Measurements from ENCODE around the gene NETO1.

The NETO1 gene

DNA sequence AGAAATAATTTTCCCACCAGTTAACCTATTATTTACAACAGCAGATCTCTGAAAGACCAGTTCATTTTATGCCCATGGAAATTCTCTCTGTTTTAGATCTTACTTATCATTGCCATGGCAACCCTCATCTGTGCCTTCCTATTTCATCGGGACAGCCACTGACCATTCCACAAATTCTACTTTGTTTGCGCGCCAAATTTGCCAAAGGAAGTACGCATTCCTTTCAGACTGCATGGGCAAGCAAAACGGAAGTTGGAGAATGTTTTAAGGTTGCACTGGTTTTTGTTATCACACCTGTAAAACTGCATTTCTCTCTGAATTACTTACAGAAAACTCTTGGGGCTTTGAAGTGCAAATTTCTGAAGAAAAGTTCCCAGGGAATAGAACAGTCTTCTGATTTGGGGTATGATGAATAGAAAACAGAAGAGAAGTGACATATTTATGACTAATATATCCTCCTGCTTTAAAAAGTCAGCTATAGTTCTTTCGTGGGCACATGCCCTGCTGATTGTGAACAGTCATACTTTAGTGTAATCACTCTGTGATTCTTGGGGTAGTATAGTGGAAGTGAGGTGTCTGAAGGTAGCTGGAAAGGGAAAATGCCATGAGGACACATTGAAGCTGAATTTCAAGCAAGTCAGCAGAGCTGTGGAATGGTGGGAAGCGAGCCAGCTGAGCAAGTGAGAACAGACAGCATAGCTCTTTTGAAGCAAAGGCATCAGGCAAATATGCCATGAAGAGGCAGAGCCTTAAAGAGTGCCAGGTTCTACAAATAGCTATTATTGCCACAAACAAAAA lies 20.9 kb downstream of the NETO1 start:
- no peak for DNase-seq (ENCODE audit: low read depth in 3 of 3)

DNA sequence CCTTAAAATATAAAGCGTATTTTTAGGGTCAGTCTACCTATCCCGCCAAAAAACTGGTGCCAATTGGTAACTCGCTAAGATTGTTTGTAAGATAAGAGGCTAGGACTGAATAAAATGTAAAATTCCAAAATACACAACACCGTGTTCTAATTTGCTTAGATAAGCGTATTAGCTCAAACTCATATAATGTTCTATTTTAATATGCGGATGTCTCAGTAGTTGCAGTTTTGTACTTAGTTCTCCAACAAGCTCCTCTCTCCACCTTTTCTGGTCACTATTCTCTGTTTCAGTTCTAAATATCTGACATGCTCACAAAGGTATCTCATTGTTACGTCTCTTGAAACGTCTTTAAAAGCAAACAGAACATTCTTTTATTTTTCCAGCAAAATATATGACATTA lies 24.0 kb downstream of the NETO1 start:
- DNase-seq (ENCODE audit: low read depth in 3 of 3) = no peak

DNA sequence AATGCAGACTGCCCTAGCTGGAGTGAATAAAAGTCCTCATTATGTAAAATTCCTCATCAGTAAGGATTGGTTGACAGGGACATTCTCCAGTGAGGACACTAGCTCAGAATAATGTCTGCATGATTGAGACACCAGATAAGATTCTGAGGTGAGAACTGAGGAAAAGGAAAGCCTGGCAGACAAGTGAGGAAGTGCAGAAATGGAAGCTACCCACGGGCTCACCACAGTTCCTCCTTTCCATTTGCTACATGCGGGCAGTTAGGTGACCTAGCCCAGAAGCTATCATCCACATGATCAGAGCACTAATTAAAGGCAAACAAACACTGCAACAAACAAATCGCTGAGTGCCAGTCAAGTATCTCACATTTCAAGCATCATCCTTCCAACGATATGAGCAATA lies 27.7 kb downstream of the NETO1 start:
- no peak for DNase-seq (ENCODE audit: low read depth in 3 of 3)

DNA sequence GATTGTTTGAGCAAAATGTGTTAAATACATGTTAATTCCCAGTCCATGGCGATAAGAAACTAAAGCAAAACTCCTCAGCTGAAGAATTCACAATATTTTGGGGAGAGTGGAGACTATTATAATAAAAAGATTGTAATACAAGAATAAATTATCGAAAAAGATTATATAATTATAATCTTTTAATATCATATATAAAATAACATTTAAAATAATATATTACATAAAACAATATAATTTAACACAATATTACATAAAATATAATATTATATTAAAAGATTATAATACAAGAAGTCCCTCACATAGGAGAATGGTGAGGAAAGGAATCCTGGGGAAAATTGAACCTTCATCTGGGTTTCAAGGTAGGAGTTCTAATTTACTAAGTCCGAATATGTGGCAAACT lies 33.1 kb downstream of the NETO1 start:
- DNase-seq (ENCODE audit: low read depth in 3 of 3) = no peak

DNA sequence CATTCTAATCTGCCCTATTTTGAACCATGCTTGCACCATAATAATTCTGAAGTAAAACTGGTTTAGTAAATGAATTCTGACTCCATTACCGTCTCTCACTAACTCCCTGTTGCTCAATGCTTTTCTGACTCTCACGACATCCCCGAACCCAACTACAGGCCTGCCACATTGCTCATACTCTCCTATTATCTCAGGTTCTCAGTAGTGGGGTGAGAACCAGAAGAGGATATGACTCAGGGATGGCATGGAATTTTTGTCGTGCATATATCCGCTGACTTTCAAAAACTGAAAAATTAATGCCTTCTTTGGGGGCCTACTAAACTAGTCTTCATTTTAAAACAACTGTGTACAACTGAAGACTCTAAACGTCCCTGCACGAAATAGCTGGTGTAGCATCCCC lies 34.3 kb downstream of the NETO1 start:
- no peak for DNase-seq (ENCODE audit: low read depth in 3 of 3)

DNA sequence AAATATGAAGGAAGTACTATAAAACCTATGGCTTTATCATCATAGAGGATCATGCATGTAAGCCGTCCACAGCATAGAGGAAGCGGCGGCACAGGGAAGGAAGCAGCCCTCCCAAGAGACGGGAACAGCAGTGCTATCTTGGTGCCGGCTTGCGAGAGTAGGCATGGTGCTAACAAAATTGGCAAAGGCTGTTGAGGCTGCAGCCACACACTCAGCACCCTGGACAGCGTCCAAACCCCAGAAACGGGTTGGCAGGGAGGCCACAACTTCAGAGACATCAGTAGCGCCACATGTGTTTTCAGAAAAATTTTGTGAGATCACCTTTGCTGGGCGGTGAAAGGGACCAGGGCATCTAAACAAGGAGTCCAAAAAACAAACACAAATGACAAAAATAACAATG lies 37.7 kb downstream of the NETO1 start:
- no peak for DNase-seq (ENCODE audit: low read depth in 3 of 3)

DNA sequence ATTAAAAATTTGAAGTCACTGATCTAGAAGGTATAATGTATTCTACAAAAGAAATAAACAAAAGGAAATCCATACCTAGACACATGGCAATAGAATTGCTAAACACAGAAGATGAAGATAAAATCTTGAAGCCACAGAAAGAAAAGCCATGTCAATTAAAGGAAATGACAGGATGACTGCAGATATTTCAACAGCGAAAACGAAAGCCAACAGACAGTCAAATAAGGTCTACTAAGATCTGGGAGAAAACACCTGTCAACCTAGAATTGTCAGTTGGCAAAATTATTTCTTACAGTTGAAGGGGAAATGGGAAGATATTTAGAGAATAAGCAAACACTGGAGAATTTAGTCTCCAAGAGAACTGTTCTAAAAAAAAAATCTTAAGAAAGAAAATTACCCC lies 39.2 kb downstream of the NETO1 start:
- no peak for DNase-seq (ENCODE audit: low read depth in 3 of 3)

DNA sequence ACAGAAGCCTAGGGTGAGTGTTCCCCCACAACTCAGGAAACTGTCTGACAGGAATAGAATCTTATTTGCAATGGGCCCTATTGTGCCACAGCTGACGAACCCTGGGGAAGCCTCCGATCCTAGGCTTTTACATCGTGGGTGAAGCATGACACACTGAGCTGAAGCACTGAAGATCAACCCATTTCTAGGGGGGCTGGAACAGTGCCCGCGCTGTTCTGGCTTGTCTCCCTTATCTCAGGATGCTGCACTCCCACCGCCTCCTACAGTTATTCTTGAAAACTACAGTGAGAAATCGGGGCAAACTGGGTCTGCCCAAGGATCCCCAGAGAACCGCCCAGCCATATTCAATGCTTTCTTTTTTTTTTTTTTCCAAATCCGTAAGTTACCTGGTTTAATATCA lies 41.1 kb downstream of the NETO1 start:
- no peak for DNase-seq (ENCODE audit: low read depth in 3 of 3)

DNA sequence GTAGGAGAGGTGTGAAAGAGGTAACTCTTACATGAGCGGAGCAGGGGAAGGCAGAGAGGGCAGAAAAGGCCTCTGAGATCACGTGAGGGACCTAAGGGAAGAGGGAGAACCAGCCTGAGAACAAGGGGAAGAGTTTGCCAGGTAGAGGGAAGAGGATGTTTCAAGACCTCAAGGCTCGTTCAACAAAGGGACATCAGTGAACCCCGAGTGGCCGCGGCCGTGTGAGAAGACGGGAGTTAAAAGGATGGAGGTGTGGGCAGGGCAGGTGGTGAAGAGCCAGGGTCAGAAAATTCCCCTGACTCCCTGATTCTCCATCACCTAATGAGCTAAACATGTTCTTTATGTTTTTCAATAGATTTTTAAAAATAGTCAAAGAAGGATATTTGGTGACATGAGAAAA lies 44.4 kb downstream of the NETO1 start:
- DNase-seq (ENCODE audit: low read depth in 3 of 3) = no peak

DNA sequence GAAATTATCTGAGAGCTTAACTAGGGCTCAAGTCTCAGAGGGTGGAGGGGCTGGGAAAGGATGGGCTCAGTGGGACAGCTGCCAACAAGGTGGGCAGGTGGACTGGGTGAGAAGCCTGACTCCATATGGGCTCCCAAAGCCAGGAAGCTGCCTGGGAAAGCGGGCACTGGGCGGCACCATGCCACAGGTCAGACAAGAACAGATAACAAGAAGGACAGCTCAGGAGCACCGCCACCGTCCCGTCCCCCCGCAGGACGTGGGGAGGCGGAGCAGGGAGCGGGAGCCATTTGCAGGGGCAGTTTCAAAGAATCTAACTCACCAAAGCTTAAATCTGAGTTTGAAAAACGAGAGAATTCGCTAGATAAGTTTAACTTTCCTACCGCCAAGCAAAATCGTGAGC lies 45.6 kb downstream of the NETO1 start:
- no peak for DNase-seq (ENCODE audit: low read depth in 3 of 3)

DNA sequence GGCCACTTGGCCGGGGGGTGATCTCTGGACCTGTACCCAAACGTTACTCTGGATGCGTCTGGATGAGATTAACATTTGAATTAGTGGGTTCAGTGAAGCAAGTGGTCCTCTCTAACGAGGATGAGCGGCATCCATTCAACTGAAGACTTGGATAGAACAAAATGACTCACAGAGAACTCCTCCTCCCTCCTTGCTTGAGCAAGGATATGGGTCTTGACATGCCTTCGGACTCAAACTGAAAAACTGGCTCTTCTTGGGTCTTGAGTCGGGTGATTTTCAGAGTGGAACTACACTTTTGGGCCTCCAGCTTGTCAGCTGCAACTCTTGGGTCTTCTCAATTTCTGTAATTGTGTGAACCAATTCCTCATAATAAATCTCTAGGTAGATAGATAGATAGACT lies 47.2 kb downstream of the NETO1 start:
- no peak for DNase-seq (ENCODE audit: low read depth in 3 of 3)

DNA sequence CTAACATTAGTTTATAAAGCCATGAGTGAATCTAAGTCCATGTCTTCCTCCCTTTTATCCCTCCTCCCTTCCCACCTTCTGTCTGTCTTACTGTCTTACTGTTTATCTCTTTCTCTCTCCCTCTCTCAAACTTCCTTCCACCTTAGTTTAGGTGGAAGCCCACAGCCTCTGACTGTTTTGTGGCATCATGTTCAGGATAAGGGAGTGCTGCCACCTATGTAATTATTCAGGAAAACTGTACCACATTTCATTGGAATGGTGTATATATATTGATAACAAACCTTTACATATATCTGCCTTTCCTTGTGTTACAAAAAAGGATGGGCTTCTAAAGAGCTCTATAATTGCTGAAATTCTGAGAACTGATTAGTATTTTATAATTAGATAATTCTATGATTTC lies 48.7 kb downstream of the NETO1 start:
- no peak for DNase-seq (ENCODE audit: low read depth in 3 of 3)

DNA sequence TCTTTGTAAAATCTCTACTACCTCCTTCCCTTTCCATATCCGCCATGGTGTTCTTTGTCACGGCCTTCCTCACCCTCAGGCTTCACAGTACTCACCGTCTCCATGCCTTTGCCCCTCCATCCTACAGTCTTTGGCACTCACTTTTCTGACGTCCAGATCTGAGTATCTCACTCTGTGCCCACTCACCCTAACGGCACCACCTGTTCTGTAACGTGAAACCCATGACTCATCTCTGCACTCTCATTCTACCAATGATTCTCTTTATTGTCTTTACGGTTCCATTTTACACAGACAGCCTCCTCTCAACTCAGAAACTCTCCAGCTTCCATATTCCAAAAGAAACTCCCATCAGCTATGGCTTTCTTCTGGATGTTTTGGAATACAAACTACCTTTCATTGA lies 56.7 kb downstream of the NETO1 start:
- no peak for DNase-seq (ENCODE audit: low read depth in 3 of 3)

DNA sequence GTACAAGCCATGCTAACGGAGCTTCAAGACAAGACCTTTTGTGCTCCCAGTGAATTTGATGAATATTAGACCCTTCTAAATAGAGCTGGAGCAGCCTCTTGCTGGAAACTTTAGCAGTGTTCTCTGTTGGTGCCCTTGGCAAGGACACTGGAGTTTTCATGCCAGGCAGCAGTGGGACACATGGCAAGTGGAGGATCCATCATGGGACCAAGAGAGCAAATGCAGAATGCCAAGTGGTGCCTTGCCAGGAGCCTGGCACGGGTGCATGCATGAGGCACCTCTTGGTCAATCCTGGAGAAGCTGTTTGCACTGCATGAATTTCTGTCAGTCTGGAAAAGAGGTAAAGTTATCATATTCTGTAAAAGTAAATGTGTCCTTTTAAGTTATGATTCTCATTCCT lies 59.1 kb downstream of the NETO1 start:
- DNase-seq (ENCODE audit: low read depth in 3 of 3) = no peak

DNA sequence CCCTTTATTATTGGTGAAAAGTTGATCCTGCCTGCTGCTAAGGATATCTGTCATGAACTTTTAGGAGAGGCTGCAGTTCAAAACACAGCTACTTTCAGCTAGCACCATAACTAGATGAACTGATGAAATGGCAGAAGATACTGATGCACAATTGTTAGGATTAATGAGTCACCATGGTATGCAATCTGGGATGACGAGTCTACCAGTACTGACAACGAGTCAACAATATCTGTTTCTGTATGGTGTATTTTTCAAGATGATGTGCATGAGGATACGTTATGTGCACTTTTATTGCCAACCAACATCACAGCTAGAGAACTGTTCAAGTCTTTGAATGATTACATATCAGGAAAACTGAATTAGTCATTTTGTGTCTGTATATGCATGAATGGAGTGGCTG lies 68.7 kb downstream of the NETO1 start:
- no peak for DNase-seq (ENCODE audit: low read depth in 3 of 3)

DNA sequence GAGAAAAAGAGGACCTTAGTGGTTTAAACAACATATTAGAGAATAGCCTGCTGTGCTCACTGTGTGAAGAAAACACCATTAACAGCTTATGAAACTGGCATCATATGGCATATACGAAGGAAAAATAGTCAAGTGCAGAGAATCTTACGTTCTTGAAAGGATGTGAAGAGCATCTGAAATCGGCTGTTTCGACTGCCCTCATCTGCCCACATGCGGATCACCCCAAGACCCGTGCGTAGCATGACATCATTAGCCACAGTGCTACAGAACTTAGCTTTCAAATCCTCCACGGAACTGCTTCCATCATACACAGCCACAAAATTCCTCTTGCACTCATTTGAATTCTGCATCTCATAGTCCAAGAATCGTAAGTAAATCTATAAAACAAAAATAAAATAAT lies 84.3 kb downstream of the NETO1 start:
- no peak for DNase-seq (ENCODE audit: low read depth in 3 of 3)

DNA sequence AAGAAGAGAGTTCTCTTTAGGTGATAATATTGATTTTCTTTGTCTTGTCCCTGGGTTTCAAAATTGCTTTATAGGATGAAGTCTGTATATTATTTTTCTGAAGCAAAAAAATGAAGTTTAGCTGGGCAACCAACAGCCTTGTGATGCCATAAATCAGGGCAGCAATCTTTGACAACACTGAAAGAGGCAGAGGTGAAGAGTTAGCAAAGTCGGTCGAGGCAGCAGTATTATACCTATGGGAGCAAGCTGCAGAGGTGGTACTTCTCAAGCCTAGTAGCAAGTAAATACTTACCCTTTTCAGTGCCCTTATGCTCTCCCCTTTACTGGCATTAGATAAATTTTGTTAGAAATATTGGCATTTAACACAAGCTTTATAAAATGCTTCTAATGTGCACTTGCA lies 92.9 kb downstream of the NETO1 start:
- no peak for DNase-seq (ENCODE audit: low read depth in 3 of 3)

DNA sequence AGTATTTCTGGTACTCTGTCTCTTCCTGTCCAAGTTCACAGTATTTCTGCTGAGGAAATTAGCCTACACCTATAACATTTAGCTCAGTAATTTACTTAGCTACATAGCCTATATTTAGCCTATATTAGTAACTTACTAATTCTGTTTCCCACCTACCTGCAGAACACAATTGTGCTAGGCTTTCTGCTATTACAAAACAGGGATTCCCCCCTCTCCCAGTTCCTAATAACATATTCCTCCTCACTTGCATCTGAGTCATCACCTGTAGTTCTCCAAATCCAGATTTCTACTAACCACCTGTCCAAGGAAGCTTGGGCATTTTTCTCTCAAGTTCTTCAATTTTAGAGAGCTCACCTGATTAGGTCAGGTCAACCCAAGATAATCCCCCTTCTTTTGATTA lies 94.9 kb downstream of the NETO1 start:
- no peak for DNase-seq (ENCODE audit: low read depth in 3 of 3)

DNA sequence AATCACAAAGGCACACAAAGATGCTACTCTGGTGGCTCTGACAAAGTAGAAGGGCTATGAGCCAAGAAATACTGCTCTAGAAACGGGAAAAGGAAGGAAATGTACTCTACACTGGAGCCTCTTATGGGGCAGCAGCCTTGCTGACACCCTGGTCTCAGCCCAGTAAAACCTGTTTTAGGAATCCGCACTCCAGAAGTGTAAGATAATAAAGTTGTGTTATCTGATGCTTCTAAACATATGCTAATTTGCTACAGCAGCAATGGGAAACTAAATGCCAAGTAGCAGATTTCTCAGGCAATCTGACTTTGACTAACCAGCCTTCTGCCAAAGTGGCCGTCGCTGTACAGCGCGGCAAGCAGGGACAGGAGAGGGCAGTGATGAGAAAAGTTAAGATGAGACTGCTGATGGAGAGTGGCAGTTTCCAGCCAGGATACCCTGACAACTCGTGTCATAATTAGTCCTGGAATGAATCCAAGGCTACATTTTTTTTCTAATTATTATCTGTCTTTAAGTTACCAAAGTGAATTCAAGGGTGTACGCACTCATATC lies 99.0 kb downstream of the NETO1 start:
- DNase-seq (ENCODE audit: low read depth in 3 of 3) = no peak

DNA sequence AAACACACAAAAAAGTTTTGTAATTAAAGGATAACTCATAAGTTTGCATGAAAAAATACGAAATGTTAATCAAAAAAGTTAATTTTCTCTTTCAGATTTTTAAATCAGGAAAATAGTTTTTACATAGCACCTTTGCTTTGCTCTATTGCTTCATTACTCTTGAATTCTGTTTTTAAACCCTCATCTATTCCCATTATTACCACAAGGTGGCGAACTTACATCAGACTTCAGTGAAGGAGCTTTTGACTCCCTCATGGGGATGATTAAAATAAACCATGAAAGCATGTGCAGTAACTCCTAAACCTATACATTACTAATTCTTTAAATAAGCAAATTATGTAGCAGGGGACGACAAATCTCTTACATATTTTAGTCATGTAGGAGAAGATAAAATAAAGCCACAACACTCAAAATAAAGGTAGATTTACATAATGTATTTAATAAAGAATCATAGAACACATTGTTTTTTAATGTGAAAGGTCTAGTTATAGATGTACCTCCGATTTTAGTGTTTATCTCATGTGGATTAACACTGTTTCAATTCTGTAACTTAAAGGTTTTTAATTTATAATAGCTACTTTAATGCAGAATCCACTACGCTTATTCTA lies 105.2 kb downstream of the NETO1 start:
- no peak for DNase-seq (ENCODE audit: low read depth in 3 of 3)

DNA sequence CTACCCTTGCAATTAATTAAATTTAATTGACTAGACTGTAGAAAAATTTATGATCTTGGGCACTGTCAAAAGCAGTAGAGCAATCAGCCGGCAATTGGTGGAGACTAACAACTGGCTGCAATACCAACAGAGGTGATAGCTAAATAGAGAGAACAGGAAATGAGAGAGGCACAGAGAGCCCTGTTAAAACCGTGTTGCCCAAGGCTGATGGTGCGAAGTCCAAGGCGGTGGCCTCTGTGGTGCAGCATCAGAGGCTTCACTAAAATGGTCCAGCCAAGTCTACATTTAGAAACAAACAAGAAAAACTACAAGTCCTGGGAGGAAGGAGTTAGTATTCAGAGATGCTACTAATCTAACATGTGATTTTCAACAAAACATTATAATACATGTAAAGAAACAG lies 115.6 kb downstream of the NETO1 start:
- DNase-seq (ENCODE audit: low read depth in 3 of 3) = no peak

DNA sequence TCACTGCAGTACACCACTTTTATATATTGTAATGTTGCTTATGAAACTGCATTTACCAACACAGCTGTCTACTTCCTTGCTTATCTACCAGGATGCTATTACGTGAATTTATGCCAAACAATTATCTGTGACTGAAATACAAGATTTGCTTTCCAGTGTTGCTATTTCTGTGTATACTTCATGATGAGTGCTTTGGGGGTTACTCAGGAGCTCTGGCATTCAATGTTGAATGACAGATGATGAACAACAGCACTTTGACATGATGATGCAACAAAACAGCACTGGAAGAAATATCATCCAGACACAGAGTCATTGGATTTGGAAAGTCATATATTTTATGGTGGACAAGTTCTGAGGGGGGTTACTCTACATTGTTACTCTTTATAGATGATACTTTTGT lies 125.8 kb downstream of the NETO1 start:
- no peak for DNase-seq (ENCODE audit: low read depth in 3 of 3)

DNA sequence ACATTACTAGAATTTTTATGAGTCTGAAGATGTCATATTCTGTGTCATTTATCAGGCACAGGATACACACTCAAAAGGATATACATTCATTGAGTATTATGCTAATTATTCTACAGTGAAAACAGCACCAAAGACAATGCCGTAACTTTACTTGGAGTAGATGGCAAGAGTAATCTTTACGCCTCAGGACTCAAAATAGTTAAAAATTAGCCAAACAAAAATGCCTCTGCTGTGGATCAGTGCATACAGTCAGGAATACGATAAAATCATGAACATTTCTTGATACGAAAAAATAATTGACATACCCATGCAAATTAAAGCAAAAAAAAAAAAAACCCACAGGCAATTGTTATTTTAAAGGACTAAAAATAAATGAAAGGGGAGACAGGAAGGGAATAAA lies 129.7 kb downstream of the NETO1 start:
- no peak for DNase-seq (ENCODE audit: low read depth in 3 of 3)

DNA sequence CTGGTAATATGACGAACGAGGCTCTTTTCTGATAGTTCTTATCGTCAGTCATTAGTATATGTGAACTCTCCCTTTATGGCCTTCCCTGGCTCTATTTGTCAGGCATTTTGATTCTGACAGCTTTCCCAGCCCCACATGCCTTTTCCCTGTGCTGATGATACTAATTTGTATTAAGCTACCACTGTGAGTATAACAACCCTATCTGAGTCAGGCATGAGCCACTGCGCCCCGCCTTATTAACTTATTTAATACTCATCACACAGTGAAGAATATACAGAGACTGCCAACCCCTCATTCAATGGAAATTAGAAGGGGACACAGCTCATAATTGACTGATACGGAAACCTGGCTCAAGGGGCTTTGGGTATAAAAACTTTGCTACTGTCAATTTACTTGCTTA lies 140.0 kb downstream of the NETO1 start:
- no peak for DNase-seq (ENCODE audit: low read depth in 3 of 3)
